ENCODE results near the gene FIGLA.

- no peak for TF ChIP-seq POLR2A (IDR thresholded peaks at IDR 0.05; ENCODE audit: low read length)
- TF ChIP-seq GATA1 (IDR thresholded peaks at IDR 0.05; ENCODE audit: low read depth, low read length): no peak
These were observed 32.4 kb upstream of the FIGLA start for GRCh38 chr2:70822843-70823242.

All from erythroblast (primary cell).